Kidney (tissue), 14 donors: ENCODE results near the gene TIMD4. TPM values are rescaled to one million over a fixed set of nuclear protein-coding genes. Genes with fewer than 3 reads are reported as not detected.
"Not testable (repeated sequence)": the region's sequence is repeated elsewhere in the genome, so short reads cannot be mapped to it uniquely, and the experiment has no call there.

Experiments
- DNase-seq, 5 donors: peaks; one replicate each; pipeline ENCODE4 v3.0.0-alpha.2; 2013 to 2020
- FAIRE-seq: peaks from 2 replicates; lab custom pipeline; 2012; peaks lifted over from hg19 to GRCh38; lab: Jason Lieb, UNC
- H3K27ac ChIP-seq, 2 donors: one replicate each; pipeline ENCODE4 v1.7.0; 2013; ENCODE audit warnings: low read depth in 2 of 2, low read length in 2 of 2, inconsistent platforms in 1 of 2
- H3K27me3 ChIP-seq: one replicate; pipeline ENCODE4 v1.7.1; 2013; ENCODE audit warnings: low read length, inconsistent platforms; ENCODE audit not compliant: control insufficient read depth, insufficient read depth
- H3K36me3 ChIP-seq, 3 donors: one replicate each; pipeline versions ENCODE4 v1.7.0 to v1.7.1; 2013; ENCODE audit warnings: low read length in 3 of 3, control low read depth in 1 of 3, inconsistent platforms in 1 of 3; ENCODE audit not compliant: insufficient read depth in 3 of 3, control insufficient read depth in 2 of 3
- H3K4me1 ChIP-seq, 3 donors: one replicate each; pipeline versions ENCODE4 v1.7.0 to v1.7.1; 2013; ENCODE audit warnings: low read length in 3 of 3, inconsistent platforms in 1 of 3, low read depth in 1 of 3; ENCODE audit not compliant: control insufficient read depth in 2 of 3, insufficient read depth in 2 of 3
- H3K4me3 ChIP-seq, 3 donors: one replicate each; pipeline versions ENCODE4 v1.7.0 to v1.8.1; 2013; ENCODE audit warnings: low read length in 3 of 3, control low read depth in 1 of 3, inconsistent platforms in 1 of 3
- H3K9ac ChIP-seq, 3 donors: one replicate each; pipeline versions ENCODE4 v1.7.0 to v1.7.1; 2013; ENCODE audit warnings: low read length in 3 of 3, control low read depth in 1 of 3, inconsistent platforms in 1 of 3
- H3K9me3 ChIP-seq, 3 donors: one replicate each; pipeline versions ENCODE4 v1.7.0 to v1.7.1; 2013; ENCODE audit warnings: low read length in 3 of 3, control low read depth in 1 of 3, inconsistent platforms in 1 of 3; ENCODE audit not compliant: control insufficient read depth in 2 of 3, insufficient read depth in 1 of 3
- CTCF ChIP-seq: IDR thresholded peaks from 3 replicates; pipeline ENCODE4 v1.5.1; 2012; ENCODE audit warnings: mild to moderate bottlenecking, moderate library complexity, borderline replicate concordance; ENCODE audit not compliant: insufficient read depth; ENCODE audit errors: extremely low read depth
- intact Hi-C: fragments of 100-400 bp; cut with DNase I; formaldehyde crosslinking; loops from one replicate; pipeline ENCODE4 v1.11.1; 2022
- polyA plus RNA-seq: library from polyadenylated mRNA; stranded (reverse); fragments of 350-450 nt; fragmentation: Illumina TruSeq; extraction: RNeasy Lipid Tissue Mini Kit (QIAGEN cat#74804); gene quantifications from one replicate; pipeline ENCODE4 v1.2.3, GENCODE V29; 2014; ENCODE audit warnings: low read depth, low replicate concordance; ENCODE audit not compliant: insufficient read depth
- total RNA-seq: library from RNA; stranded (reverse); fragmentation: NEBNext Ultra II Directional; extraction: Animal tissue kit (Norgen Biotek cat#: 25700); gene quantifications from one replicate; pipeline ENCODE4 v1.2.1, GENCODE V29; 2021
- donor health status: control.
- donor health status: control.
- donor health status: control.
- donor health status: control.
- donor health status: control.
- donor health status: DM: yes; HTN: yes; CAD: no.
- donor health status: Normal renal cell carcinoma (clear cell type).

Gene TIMD4
- total and polyA plus RNA-seq, 2 donors from 2014 or later = 2.3 to 8.0 TPM

DNA sequence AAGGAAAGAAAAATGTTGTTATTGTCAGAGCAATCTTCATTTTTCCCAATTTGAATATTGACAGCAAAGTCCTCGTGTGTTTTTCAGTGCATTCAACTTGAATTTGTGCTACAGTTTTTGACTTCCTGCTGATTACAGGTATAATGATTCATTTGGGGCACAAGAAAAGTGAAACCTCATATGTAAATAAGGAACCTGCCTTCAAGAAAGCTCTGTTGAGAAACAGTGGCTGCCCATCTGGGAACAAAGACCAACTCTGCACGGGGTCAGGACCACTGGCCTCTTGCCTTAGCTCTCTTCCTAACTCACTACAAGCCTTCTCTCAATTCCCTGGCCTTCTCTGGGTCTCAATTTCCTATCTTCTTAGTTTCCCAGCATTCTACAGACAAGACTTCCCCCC, 21.0 kb downstream of the TIMD4 start:
- H3K4me3 ChIP-seq = no peak overlapping the region
- no peak for DNase-seq
- TF ChIP-seq CTCF = no peak

GRCh38 chr5:156940462-156940861, 22.6 kb downstream of the TIMD4 start:
- DNase-seq, H3K9ac ChIP-seq, H3K4me3 ChIP-seq, H3K4me1 ChIP-seq, H3K36me3 ChIP-seq, H3K27me3 ChIP-seq, H3K27ac ChIP-seq, FAIRE-seq, intact Hi-C loops, H3K9me3 ChIP-seq: not testable (repeated sequence)

More for the DNA sequence above, 21.0 kb downstream of the TIMD4 start:
- Histone ChIP-seq H3K36me3 (no peaks in the 10 kb centered on the region), H3K27ac (no peak overlapping the region), H3K4me1 (no peaks in the 10 kb centered on the region), H3K27me3 (no peaks in the 10 kb centered on the region), H3K9me3 (no peaks in the 10 kb centered on the region), H3K9ac (no peak overlapping the region)
- intact Hi-C loops = no loop called here
- FAIRE-seq = no peak

- Histone ChIP-seq H3K9me3 (no peaks in the 10 kb centered on the region), H3K4me1 (no peaks in the 10 kb centered on the region), H3K9ac (no peak overlapping the region), H3K36me3 (no peaks in the 10 kb centered on the region), H3K27ac (no peak overlapping the region), H3K4me3 (no peak overlapping the region), H3K27me3 (no peaks in the 10 kb centered on the region)
- peak in 1 of 5 donors; percentile 4 for DNase-seq
- no peak for FAIRE-seq
- TF ChIP-seq CTCF = no peak
- intact Hi-C loops = no loop called here
Measured at GRCh38 chr5:156936972-156937371, 26.1 kb downstream of the TIMD4 start.

- Histone ChIP-seq H3K4me3 (no peak overlapping the region), H3K27me3 (no peaks in the 10 kb centered on the region), H3K27ac (no peak overlapping the region), H3K9me3 (peaks cover 0 to 4% (median 0%) of the 10 kb centered on the region in 3 donors), H3K36me3 (no peaks in the 10 kb centered on the region), H3K9ac (no peak overlapping the region), H3K4me1 (no peaks in the 10 kb centered on the region)
- intact Hi-C loops = no loop called here
- peak in 4 of 5 donors; percentile 15 to 48 (median 29) for DNase-seq
- FAIRE-seq = no peak
- TF ChIP-seq CTCF = peak; percentile 21
Measured at GRCh38 chr5:156934450-156935211, 28.4 kb downstream of the TIMD4 start.
